NCI-H1105 treated with DMSO at 0.1 percent for 48 hours (cell line): ENCODE measurements around the gene SCLY.

Experiments used
- DNase-seq: peaks from one replicate; lab custom pipeline; 2025; lab: John Stamatoyannopoulos, UW

The SCLY gene

DNA sequence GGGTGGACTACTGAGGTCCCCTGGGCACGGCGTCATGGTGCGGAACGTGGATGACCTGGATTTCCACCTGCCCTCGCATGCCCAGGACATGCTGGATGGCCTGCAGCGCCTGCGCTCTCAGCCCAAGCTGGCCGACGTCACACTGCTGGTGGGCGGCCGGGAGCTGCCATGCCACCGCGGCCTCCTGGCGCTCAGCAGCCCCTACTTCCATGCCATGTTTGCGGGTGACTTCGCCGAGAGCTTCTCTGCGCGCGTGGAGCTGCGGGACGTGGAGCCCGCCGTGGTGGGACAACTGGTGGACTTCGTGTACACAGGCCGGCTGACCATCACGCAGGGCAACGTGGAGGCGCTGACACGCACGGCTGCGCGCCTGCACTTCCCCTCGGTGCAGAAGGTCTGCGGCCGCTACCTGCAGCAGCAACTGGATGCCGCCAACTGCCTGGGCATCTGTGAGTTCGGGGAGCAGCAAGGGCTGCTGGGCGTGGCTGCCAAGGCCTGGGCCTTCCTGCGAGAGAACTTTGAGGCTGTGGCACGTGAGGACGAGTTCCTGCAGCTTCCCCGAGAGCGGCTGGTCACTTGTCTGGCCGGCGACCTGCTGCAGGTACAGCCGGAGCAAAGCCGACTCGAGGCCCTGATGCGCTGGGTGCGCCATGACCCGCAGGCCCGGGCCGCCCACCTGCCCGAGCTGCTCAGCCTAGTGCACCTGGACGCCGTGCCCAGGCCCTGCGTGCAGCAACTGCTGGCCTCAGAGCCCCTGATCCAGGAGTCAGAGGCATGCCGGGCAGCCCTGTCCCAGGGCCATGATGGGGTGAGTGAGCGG is 80.1 kb downstream of the SCLY start:
- no peak for DNase-seq

DNA sequence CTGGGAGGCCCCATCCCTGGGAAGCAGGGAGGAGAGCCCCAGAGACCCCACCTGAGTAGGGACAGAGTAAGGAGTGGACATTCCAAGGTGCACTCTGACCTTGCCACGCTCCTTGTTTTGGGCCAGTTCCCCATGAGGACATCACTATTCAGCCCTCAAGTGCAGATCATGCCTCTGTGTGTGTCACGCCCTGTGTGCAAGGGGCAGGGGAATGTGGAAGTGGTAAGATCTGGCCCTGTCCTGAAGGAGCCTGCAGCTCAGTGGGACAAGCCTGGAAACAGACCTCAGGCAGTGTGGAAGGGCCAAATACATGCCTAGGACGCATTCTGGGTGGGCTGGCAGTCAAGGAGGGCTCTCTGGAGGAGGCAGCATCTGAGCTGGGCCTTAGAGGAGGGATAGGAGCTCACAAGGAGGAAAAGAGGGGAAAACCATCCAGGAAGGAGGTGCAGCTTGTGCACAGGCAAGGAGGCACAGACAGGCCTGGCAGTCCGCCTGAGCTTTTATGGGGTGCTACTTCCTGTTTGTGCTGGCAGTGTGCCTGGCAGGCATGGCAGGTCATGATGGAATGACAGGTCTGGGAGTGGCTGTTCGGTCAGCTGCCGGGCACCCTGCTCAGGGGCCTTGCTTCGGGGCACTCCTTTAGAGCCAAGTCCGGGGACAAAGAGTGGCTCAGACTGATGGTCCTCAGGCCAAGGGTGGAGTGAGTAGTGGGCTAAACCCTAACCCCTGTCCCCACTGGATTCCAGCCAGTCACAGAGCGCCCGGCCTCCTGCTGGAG is 80.9 kb downstream of the SCLY start:
- no peak for DNase-seq

DNA sequence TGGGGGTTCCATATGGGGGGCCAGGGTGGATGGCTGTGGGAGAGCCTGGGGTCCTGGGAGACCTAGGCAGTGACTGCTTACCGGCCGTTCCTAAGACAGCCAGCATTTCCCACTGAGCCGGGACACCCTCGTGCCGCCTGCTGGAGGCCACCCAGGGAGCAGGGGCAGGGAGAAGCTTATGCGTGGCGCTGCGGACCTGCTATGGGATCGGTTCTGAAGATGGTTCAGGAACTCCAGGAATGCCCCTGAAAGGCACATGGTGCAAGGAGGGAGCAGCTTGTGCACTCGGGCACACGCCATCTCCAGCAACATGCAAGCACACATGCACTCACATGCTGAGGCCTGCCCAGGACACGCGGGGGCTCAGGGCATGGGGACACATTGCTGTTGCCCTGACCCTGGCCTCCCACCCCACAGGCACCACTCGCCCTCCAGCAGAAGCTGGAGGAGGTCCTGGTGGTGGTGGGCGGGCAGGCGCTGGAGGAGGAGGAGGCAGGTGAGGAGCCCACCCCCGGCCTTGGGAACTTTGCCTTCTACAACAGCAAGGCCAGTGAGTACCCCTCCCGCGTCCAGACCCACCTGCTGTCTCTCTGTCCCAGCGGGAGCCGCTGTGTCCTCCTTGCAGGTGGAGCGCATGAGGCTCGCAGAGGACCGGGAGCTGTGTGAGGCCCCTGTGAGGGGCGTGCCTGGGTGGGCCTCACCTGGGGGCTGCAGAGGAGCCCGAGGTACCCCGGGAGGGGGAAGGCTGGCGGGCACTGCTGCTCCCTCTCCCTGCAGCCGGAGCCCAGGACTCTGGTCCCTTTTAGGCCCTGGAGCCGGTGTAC is 81.8 kb downstream of the SCLY start:
- DNase-seq: no peak

DNA sequence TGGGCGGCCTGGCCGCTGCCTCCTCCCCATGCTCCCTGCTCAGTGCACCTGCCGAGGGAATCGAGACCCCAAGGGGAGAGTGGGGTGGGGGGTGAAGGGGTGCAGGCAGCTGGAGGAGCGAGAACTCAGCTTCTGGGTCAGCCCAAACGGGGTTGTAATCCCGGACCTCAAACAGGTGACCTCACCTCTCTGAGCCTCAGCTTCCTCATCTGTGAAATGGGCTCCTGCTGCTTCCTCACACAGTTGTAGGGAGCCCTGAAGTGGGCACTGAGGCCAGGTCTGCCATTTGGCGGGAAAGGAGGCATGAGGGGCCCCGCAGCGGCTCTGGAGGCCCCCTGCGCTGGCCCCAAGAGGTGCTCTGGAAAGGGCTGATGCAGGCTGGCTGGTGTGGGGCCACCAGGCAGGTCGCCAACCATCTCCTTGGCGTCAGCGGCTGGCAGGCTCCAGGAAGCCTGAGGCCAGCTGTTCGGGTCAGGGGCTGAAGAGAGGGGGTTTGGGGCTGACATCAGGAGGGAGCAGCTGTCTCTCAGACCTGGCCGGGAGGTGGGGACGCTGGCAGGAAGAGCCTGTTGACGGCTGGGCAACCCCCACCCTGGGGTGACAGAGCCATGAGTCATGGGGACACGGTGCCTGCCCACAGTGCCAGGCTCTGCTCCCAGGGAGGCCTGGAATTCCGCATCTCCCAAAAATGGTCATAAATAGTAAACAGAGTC is 82.6 kb downstream of the SCLY start:
- DNase-seq: no peak

DNA sequence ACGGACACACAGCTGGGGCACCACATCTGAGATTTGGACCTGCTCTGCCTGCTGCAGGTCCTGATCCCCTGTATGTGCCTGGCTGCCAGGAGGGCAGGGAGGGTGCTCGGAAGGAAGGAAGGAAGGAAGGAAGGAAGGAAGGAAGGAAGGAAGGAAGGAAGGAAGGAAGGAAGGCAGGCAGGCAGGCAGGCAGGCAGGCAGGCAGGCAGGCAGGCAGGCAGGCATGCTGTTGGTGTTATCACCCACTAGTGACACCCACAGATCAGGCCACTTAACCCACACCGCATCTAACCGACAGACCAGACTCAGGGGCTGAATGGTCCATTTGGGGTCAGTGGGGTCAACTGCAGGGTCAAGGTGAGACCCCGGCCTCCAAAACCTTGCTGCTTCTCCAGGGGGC is 83.5 kb downstream of the SCLY start:
- no peak for DNase-seq

DNA sequence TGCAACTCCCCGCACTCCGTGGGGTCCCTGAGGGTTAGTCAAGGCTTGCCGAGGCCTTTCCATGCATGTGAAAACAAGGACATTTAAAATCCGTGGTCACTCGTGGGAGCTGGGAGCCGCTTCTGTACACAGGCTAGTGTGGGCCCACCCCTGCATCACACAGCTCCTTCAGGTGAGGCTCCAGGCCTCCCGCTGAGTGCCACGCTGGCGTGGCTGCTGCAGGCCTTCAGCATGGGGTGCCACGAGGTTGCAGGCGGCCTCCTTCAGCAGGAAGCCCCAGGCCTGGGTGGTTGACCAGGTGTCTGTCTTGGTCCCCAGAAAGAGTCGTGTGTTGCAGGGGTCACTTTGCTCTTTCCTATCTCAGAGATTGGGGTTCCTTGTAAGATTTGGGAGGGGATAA is 84.2 kb downstream of the SCLY start:
- no peak for DNase-seq

DNA sequence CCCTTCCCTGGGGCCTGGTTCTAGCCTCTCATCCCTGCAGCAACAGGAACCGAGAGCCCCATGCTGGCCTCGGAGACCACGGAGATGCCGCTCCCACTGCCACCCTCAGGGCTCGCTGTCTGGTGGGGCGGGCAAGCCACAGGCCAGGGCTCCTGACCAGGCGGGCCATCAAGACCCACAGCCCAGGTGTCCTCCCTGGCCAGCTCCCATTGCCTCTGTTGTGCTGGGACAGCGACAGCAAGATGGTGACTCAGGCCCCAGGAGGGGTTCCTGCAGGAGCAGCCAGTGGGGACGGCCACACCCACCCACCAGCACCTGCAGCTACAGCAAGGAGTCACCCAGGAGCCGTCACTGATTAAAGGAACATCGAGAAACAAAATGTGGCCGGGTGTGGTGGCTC is 85.0 kb downstream of the SCLY start:
- DNase-seq: no peak

DNA sequence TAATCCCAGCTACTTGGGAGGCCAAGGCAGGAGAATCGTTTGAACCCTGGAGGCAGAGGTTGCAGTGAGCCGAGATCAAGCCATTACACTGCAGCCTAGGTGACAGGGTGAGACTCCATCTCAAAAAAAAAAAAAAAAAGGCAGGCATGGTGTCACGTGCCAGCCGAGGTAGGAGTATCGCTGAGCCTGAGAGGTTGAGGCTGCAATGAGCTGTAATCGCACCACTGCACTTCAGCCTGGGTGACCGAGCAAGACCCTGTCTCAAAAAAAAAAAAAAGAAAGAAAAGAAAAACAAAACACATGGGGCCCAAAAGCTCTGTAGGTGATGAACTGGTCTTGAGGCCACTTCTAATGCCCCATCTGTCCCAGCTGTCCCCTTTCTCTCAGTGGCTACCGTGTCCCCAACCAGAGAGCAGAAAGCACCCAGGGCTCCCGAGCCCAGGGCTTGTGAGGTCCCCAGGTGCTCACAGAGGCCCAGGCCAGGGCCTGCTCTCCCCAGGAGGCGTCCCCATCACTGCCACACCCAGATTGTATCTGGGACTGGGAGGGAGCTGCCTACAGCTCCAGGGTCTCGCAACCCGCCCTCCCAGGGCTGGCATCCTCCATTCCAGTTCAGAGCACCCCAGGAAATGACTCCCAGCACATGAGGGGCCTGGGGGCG is 86.2 kb downstream of the SCLY start:
- DNase-seq: no peak

DNA sequence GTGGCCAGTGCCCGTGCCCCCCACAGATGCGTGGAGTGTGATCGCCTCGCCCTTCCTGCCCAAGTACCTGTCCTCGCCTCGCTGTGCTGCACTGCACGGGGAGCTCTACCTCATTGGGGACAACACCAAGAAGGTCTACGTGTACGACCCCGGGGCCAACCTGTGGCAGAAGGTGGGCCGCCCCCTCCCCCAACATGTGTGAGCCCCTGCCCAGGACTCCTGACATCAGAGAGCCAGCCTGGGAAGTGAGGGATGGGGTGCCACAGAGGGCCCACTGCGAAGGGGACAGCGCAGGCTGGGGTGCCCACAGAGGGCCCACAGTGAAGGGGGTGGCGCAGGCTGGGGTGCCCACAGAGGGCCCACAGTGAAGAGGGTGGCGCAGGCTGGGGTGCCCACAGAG is 88.2 kb downstream of the SCLY start:
- no peak for DNase-seq
